Measurements from ENCODE around the gene CNIH4. TPM values are rescaled to one million over a fixed set of nuclear protein-coding genes. Genes with fewer than 3 reads are reported as not detected.

The CNIH4 gene
- total RNA-seq (2014; rRNA removed; shearing (Covaris generic)) (47.4 and 53.5 TPM in 2 replicates), polyA plus RNA-seq (2016; fragmentation: Nextera tagmentation; extraction: Ambion mirVana) (191 and 194 TPM in 2 replicates)
- long read RNA-seq, full-length matches to known transcripts = 76 of 102 reads
- long read RNA-seq, partial matches to known transcripts = 20 of 102 reads
- long read RNA-seq, other reads (novel, unspliced or antisense) = 6 of 102 reads

- peaks cover 5% of the 10 kb centered on the region; the same call in 2 of the 3 replicates for H3K9me3 Mint-ChIP-seq
- H3K9me2 ChIP-seq (ENCODE audit: insufficient read depth) = peaks cover 7% of the 10 kb centered on the region; the same call in 1 of the 2 replicates
- H3K4me3 ChIP-seq = peak within 1 kb of the TSS; percentile 80
- H3K36me3 Mint-ChIP-seq (ENCODE audit: low read depth) = peaks cover 3% of the 10 kb centered on the region
- H4K20me1 ChIP-seq (replicated peaks; ENCODE audit: insufficient read depth) = 0 out of 2 replicates have a peak, but pooled peaks cover 3% of the 10 kb centered on the region
- no peak within 1 kb of the TSS for H3K27ac ChIP-seq (ENCODE audit: low read depth)
- H3K4me1 Mint-ChIP-seq = peaks cover 14% of the 10 kb centered on the region
- H3K36me3 ChIP-seq (ENCODE audit: insufficient read depth) = no peaks in the 10 kb centered on the region
- H3K27ac Mint-ChIP-seq = peak within 1 kb of the TSS; percentile 0
- peak within 1 kb of the TSS; percentile 83 for H3K4me3 Mint-ChIP-seq
- no peaks in the 10 kb centered on the region for H3F3A ChIP-seq (replicated peaks; ENCODE audit: low read depth)
- peak within 1 kb of the TSS; percentile 96 for H3K4me2 ChIP-seq
- H2AFZ ChIP-seq = peak within 1 kb of the TSS; percentile 38
- peak; percentile 98 for ATAC-seq
- no peaks in the 10 kb centered on the region for H3K27me3 Mint-ChIP-seq (ENCODE audit: insufficient read depth, low read depth, poor library complexity)
- peaks cover 49% of the 10 kb centered on the region for H3K79me2 ChIP-seq (replicated peaks; ENCODE audit: insufficient read depth)
- H3K27me3 ChIP-seq (ENCODE audit: insufficient read depth) = no peaks in the 10 kb centered on the region
- peaks cover 18% of the 10 kb centered on the region for H3K4me1 ChIP-seq (ENCODE audit: insufficient read depth)
- peak; percentile 99 for DNase-seq (ENCODE audit: low spot score)
- TF ChIP-seq NANOG (IDR thresholded peaks at IDR 0.05; ENCODE audit: borderline replicate concordance) (no peak), REST (IDR thresholded peaks at IDR 0.05; ENCODE audit: unreplicated experiment) (no peak), ZNF331 (CRISPR knock-in tag; IDR thresholded peaks at IDR 0.05; ENCODE audit: low read depth) (no peak), EZH2phosphoT487 (IDR thresholded peaks at IDR 0.05; ENCODE audit: unreplicated experiment) (no peak), CREB1 (CRISPR knock-in tag; IDR thresholded peaks at IDR 0.05; ENCODE audit: low read depth) (peak; percentile 66), STAT1 (IDR thresholded peaks at IDR 0.05; ENCODE audit: unreplicated experiment) (no peak), EZH2 (IDR thresholded peaks at IDR 0.05; ENCODE audit: low read depth, unreplicated experiment) (no peak), ZNF462 (CRISPR knock-in tag; IDR thresholded peaks at IDR 0.05) (no peak), JUNB (IDR thresholded peaks at IDR 0.05; ENCODE audit: unreplicated experiment) (no peak), ZNF114 (CRISPR knock-in tag; IDR thresholded peaks at IDR 0.05) (no peak), POLR2AphosphoS5 (IDR thresholded peaks at IDR 0.05; ENCODE audit: low read depth) (peak; percentile 97), CTCF (conservative IDR thresholded peaks at IDR 0.05; ENCODE audit: low read depth in 2 of 2) (no peak)
Measured at GRCh38 chr1:224356685-224357625, at the start of gene CNIH4. TSS of gene CNIH4 (plus strand) at chr1:224356879. CDS start at chr1:224356925, 46 bp downstream.
